ENCODE results near the gene NELFB.

DNA sequence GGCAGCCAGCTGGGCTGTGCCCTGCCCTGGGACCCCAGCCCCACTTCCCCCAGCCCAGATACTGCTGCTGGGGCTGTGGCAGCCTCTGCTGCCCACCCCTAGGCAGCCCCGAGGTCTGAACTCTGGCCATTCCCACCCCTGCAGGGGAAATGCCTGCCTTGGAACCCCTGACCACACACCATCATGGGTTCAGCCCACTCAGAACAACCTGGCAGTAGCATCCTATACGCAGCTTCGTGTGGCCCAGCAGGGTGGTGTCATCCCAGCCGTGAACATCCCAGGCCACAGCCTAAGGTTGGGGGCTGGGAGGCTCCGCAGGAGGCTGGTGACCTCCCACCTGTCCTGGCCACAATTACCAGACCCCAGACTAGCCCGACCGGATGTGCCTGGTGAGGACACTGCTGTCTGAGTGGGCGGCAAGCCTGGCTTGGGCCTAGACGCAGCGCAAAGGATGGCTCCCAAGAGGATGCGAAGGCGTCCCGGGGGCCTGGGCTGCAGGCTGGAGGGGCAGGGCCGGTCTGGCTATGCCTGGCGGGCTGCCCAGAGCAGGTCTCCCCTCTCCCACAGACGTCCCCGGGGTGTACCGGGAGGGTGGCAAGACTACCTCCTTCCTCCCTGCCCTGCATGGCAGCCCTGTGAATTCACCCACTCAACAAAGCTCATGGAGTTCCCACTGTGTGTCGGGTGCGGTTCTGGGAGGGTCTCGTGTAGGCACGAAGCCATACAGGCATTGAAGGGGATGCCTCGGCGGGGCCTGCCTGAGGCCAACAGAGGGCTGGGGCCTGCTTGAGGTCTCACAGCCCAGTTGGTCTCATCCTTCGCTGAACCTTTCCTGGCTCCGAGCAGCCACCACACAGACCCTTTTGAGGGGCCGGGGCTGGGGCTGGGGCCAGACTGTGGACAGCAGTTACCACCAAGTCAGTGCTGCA lies 25.9 kb upstream of the NELFB start:
- TF ChIP-seq, protein P1, sequence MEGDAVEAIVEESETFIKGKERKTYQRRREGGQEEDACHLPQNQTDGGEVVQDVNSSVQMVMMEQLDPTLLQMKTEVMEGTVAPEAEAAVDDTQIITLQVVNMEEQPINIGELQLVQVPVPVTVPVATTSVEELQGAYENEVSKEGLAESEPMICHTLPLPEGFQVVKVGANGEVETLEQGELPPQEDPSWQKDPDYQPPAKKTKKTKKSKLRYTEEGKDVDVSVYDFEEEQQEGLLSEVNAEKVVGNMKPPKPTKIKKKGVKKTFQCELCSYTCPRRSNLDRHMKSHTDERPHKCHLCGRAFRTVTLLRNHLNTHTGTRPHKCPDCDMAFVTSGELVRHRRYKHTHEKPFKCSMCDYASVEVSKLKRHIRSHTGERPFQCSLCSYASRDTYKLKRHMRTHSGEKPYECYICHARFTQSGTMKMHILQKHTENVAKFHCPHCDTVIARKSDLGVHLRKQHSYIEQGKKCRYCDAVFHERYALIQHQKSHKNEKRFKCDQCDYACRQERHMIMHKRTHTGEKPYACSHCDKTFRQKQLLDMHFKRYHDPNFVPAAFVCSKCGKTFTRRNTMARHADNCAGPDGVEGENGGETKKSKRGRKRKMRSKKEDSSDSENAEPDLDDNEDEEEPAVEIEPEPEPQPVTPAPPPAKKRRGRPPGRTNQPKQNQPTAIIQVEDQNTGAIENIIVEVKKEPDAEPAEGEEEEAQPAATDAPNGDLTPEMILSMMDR (IDR thresholded peaks at IDR 0.05; ENCODE audit: low read depth, low read length): no peak
- no peak for TF ChIP-seq EZH2phosphoT487 (IDR thresholded peaks at IDR 0.05; ENCODE audit: low read depth)

All from OCI-LY3 (cell line).